H1 (cell line): ENCODE data around the gene TDRD15. TPM values are rescaled to one million over a fixed set of nuclear protein-coding genes. Genes with fewer than 3 reads are reported as not detected.

ENCODE experiments used
- CHD1 ChIP-seq: IDR thresholded peaks from 2 replicates; pipeline ENCODE4 v1.6.1; 2012; ENCODE audit warnings: low read depth, low read length, improper control_type of control experiment
- polyA plus RNA-seq, 7 experiments: library from polyadenylated mRNA; depleted of rRNA in 3 of 7; stranded (reverse) in 5 of 7; unstranded in 2 of 7; fragments of >200 nt in 5 of 7; fragments of 200-250 nt in 2 of 7; gene quantifications; 1 replicate in 5 of 7; 2 replicates in 1 of 7; 4 replicates in 1 of 7; pipeline versions ENCODE4 v1.2.1 to v1.2.3, GENCODE V29; 2011 to 2013; ENCODE audit warnings: missing spikeins in 2 of 7, mixed read lengths in 2 of 7
- total RNA-seq: library from RNA; stranded (reverse); fragmentation: NEBNext Ultra II Directional; extraction: Animal tissue kit (Norgen Biotek cat#: 25700); gene quantifications from 2 replicates; pipeline ENCODE4 v1.2.1, GENCODE V29; 2021
- TF ChIP-seq, protein P1 (sequence below): fragments of 300-600 bp; sonication (generic); IDR thresholded peaks from 2 replicates; pipeline ENCODE4 v1.7.1; 2012; ENCODE audit warnings: low read length, moderate library complexity, mild to moderate bottlenecking, inconsistent platforms; ENCODE audit not compliant: insufficient replicate concordance

Gene TDRD15
- total and polyA plus RNA-seq, 2 of the 8 experiments (the other 6 are each of a cell fraction or from before 2014, with no cell fraction given): not detected

DNA sequence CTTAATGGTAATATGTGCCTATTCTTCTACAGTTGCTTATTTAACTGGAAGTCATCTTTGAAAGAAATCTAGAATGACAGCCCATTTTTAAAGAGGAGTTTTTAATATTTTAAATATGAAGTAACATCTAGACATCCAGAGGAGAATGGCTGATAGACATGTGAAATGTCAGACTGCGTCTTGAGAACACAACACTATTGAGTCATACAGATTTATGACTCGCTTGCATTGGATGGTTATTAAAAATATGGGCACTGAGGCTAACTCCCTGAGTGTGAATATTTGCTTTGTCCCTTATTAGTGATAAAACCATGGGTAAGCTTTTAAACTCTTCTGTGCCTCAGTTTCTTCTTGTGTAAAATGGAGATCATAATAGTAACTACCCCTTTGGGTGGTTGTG lies 22.9 kb downstream of the TDRD15 start (continued):
- TF ChIP-seq, protein P1, sequence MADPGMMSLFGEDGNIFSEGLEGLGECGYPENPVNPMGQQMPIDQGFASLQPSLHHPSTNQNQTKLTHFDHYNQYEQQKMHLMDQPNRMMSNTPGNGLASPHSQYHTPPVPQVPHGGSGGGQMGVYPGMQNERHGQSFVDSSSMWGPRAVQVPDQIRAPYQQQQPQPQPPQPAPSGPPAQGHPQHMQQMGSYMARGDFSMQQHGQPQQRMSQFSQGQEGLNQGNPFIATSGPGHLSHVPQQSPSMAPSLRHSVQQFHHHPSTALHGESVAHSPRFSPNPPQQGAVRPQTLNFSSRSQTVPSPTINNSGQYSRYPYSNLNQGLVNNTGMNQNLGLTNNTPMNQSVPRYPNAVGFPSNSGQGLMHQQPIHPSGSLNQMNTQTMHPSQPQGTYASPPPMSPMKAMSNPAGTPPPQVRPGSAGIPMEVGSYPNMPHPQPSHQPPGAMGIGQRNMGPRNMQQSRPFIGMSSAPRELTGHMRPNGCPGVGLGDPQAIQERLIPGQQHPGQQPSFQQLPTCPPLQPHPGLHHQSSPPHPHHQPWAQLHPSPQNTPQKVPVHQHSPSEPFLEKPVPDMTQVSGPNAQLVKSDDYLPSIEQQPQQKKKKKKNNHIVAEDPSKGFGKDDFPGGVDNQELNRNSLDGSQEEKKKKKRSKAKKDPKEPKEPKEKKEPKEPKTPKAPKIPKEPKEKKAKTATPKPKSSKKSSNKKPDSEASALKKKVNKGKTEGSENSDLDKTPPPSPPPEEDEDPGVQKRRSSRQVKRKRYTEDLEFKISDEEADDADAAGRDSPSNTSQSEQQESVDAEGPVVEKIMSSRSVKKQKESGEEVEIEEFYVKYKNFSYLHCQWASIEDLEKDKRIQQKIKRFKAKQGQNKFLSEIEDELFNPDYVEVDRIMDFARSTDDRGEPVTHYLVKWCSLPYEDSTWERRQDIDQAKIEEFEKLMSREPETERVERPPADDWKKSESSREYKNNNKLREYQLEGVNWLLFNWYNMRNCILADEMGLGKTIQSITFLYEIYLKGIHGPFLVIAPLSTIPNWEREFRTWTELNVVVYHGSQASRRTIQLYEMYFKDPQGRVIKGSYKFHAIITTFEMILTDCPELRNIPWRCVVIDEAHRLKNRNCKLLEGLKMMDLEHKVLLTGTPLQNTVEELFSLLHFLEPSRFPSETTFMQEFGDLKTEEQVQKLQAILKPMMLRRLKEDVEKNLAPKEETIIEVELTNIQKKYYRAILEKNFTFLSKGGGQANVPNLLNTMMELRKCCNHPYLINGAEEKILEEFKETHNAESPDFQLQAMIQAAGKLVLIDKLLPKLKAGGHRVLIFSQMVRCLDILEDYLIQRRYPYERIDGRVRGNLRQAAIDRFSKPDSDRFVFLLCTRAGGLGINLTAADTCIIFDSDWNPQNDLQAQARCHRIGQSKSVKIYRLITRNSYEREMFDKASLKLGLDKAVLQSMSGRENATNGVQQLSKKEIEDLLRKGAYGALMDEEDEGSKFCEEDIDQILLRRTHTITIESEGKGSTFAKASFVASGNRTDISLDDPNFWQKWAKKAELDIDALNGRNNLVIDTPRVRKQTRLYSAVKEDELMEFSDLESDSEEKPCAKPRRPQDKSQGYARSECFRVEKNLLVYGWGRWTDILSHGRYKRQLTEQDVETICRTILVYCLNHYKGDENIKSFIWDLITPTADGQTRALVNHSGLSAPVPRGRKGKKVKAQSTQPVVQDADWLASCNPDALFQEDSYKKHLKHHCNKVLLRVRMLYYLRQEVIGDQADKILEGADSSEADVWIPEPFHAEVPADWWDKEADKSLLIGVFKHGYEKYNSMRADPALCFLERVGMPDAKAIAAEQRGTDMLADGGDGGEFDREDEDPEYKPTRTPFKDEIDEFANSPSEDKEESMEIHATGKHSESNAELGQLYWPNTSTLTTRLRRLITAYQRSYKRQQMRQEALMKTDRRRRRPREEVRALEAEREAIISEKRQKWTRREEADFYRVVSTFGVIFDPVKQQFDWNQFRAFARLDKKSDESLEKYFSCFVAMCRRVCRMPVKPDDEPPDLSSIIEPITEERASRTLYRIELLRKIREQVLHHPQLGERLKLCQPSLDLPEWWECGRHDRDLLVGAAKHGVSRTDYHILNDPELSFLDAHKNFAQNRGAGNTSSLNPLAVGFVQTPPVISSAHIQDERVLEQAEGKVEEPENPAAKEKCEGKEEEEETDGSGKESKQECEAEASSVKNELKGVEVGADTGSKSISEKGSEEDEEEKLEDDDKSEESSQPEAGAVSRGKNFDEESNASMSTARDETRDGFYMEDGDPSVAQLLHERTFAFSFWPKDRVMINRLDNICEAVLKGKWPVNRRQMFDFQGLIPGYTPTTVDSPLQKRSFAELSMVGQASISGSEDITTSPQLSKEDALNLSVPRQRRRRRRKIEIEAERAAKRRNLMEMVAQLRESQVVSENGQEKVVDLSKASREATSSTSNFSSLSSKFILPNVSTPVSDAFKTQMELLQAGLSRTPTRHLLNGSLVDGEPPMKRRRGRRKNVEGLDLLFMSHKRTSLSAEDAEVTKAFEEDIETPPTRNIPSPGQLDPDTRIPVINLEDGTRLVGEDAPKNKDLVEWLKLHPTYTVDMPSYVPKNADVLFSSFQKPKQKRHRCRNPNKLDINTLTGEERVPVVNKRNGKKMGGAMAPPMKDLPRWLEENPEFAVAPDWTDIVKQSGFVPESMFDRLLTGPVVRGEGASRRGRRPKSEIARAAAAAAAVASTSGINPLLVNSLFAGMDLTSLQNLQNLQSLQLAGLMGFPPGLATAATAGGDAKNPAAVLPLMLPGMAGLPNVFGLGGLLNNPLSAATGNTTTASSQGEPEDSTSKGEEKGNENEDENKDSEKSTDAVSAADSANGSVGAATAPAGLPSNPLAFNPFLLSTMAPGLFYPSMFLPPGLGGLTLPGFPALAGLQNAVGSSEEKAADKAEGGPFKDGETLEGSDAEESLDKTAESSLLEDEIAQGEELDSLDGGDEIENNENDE: no peak
- no peak for TF ChIP-seq CHD1
